GM18498 (cell line): Measurements from ENCODE around the gene IMMP2L.
"Not testable (repeated sequence)": the region's sequence is repeated elsewhere in the genome, so short reads cannot be mapped to it uniquely, and the experiment has no call there.

Experiments
- ATAC-seq: cut with Tn5 transposase; IDR thresholded peaks from one replicate; pipeline ENCODE4 v1.9.1; 2021; ENCODE audit warnings: mild to moderate bottlenecking, moderate library complexity; ENCODE audit not compliant: unreplicated experiment

The IMMP2L gene

GRCh38 chr7:111473449-111474198, 88.7 kb downstream of the IMMP2L start:
- ATAC-seq, result no peak

GRCh38 chr7:111470998-111471397, 91.3 kb downstream of the IMMP2L start:
- no peak for ATAC-seq

- ATAC-seq, result not testable (repeated sequence)
Observed at GRCh38 chr7:111469894-111470293, 92.4 kb downstream of the IMMP2L start.

- ATAC-seq, result not testable (repeated sequence)
Observed at GRCh38 chr7:111465774-111466173, 96.5 kb downstream of the IMMP2L start.

GRCh38 chr7:111460695-111461094, 101.6 kb downstream of the IMMP2L start:
- no peak for ATAC-seq

DNA sequence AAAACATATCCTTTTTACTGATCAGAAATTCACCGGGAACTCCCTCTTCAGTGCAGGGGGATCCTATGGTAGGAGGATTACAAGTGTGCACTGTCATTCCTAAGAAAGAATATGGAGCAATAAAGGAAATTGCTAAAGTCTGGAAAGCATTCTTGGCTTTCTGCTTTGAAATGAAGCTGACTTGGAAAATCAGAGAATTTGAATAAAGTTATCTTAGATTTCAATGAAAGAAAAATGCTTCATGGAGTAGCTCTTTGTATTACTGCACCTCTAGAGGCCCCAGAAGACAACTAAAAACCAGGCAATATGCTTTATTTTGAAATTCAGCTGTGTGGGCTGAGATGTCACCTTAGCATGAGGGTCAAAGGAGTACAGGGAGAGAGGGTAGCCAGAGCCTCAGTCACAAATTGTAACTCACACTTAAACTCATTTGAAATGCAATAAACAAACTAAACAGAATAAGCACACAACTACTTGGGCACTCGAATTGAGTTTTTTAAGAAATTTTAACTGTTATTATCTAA, 102.5 kb downstream of the IMMP2L start:
- no peak for ATAC-seq

DNA sequence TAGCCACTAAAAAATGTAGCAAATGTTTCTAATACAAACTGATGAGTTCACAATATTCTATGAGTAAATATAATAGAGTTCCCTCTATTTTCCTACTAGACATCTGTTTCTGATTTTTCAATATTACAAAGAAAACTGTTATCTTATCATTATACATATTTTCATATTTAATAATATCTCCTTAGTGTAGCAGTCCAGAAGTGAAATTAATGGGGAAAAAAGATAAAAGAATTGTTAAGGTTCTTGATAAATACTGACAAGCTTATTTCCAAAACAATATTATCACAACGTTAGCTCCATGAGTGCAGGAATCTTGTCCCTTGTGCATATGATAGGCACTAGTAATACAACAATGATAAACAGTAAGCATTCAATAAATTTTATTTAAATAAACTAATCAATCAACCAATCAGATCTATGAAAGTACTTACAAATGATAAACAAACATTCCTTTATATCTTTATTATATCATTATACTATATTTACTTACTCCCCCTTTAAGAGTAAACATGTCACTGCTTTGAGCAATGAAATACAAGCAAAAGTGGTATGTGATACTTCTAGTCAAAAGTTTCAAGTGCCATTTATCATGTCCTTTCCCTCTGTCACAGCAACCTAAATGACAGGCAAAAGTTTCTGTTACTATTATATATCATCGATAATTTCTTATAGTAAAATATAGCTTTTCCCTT, 103.1 kb downstream of the IMMP2L start:
- no peak for ATAC-seq

- ATAC-seq, result not testable (repeated sequence)
Observed at GRCh38 chr7:111450705-111451104, 111.6 kb downstream of the IMMP2L start.

GRCh38 chr7:111447502-111447901, 114.8 kb downstream of the IMMP2L start:
- not testable (repeated sequence) for ATAC-seq

DNA sequence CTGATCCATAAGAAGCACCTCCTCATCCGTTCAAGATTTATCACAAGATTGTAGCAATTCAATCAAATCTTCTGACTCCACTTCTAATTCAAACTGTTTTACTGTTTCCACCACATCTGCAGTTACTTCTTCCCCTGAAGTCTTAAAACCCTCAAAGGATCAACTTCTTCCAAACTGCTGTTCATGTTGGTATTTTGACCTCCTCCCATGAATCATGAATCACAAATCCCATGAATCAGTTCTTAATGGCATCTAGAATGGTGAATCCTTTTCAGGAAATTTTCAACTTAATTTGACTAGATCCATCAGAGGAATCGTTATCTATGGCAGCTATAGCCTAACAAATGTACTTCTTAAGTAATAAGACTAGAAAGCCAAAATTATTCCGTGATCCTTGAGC, 122.3 kb downstream of the IMMP2L start:
- no peak for ATAC-seq

DNA sequence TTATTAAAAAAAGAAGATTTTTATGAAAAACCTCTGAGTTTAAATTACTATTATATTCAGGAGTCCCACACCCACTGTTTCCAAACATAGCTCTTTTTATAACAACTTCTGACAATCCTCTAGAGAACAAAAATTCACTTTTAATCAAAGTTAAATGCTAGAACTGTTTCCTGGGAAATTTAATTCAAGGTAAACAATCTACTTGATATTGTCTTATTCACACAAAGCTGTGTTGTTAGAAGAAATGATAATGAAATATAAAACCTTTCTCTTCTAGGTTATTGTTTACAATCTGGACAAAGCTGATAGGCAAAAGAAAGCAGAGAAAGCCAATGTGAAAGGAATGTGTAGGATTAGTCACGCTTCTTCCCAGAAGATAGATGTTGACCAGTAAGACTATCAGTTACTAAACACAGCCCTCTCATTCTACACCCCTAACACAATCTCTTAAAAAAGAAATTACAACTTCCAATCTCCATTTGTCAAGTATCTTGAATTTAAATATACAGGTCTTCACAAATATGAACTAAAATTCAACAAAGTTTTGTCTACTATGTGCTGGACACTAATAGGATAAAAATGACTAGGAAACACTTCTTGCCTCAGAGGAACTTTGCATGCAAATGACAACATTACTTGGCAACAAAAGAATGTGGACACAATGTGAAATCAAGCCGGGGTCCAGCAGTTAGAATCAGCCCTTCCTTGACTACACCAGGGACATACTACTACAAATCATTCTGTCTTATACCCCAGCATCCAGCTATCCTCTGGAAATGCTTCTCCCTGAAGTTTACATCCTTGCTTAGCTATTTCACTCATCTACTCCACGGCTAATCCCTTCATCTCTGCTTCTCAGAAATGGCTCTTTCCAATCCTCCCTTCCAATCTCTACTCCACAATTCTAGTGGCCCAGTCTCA, 123.7 kb downstream of the IMMP2L start:
- ATAC-seq, result no peak

DNA sequence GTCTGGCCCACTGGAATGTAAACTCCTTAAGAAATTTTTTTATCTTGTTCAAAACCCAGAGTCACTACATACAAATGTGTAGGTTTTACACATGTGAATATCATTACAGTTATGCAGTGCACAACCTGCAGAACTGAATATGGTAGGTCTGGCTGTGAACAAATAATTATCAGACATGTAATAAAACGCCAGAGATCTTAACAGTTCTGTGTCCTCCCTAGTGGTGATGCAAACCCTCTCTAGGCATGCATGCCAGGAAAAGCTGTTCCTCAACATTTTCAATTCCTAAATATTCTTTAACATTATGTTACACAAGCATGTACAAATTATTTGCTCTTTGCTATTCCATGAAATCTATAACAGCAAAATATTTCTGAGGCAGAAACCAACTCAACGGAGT, 124.6 kb downstream of the IMMP2L start:
- ATAC-seq, result no peak

GRCh38 chr7:111436608-111437007, 125.7 kb downstream of the IMMP2L start:
- ATAC-seq, result no peak

- ATAC-seq, result no peak
Observed at GRCh38 chr7:111433426-111433825, 128.9 kb downstream of the IMMP2L start.

GRCh38 chr7:111429781-111430180, 132.5 kb downstream of the IMMP2L start:
- ATAC-seq, result no peak

- no peak for ATAC-seq
Observed at GRCh38 chr7:111424768-111425167, 137.5 kb downstream of the IMMP2L start.

GRCh38 chr7:111414374-111414773, 147.9 kb downstream of the IMMP2L start:
- ATAC-seq, result no peak

DNA sequence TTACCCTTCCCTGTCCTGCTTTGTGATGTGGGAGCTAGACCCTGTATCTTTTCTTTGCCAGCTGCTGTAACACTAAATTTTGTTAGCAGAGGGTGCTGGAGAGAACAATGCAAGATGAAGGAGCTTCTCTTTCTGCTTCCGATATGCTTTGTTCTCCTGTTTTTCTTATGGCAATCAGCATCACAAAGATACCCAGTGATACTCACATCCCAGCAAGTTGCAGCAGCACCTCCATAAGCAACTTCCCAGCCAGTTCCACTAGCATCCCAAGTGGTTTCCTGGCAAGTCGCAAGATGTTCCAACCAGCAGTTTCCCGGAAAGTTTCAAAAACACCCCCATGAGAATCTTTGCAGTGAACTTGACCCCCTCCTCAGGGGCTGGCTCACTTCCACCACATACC, 148.6 kb downstream of the IMMP2L start:
- no peak for ATAC-seq

DNA sequence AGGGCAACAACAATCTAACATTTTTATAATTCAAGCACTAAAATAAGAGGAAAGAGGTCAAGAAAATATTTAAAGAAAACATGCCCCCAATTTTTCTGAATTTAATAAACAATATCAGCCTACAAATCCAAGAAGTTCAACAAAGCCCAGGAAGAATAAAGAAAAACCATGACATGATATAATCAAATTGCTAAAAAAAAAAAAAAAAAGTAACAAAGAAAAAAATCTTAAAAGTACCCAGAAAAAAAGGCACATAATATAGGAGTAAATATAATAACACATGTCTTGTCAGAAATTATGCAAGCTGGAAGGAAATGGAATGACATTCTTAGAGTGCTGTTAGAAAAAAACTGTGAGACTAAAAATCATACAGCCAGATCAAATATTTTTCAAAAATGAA, 151.4 kb downstream of the IMMP2L start:
- ATAC-seq, result no peak

GRCh38 chr7:111409714-111410422, 152.4 kb downstream of the IMMP2L start:
- no peak for ATAC-seq

- ATAC-seq, result no peak
Observed at GRCh38 chr7:111408724-111409123, 153.6 kb downstream of the IMMP2L start.
